Endodermal cell (in vitro differentiated cells): ENCODE data around the gene TIMM44. TPM values are rescaled to one million over a fixed set of nuclear protein-coding genes. Genes with fewer than 3 reads are reported as not detected.

Experiments used
- DNase-seq: peaks from one replicate; pipeline ENCODE4 v3.0.0-alpha.2; 2017
- H3K27ac ChIP-seq: 2 replicates; pipeline ENCODE4 v1.5.1; 2013; ENCODE audit warnings: mild to moderate bottlenecking, low read depth, low read length, moderate library complexity
- H3K27me3 ChIP-seq: 2 replicates; pipeline ENCODE4 v1.6.1; 2013; ENCODE audit warnings: mild to moderate bottlenecking, low read length, moderate library complexity; ENCODE audit not compliant: insufficient read depth, control insufficient read depth, poor library complexity, severe bottlenecking
- H3K36me3 ChIP-seq: 2 replicates; pipeline ENCODE4 v1.7.0; 2013; ENCODE audit warnings: mild to moderate bottlenecking, low read length, moderate library complexity; ENCODE audit not compliant: control insufficient read depth, insufficient read depth
- H3K4me1 ChIP-seq: one replicate; pipeline ENCODE4 v1.7.0; 2013; ENCODE audit warnings: low read length; ENCODE audit not compliant: control insufficient read depth, insufficient read depth
- H3K4me3 ChIP-seq: 2 replicates; pipeline ENCODE4 v1.5.1; 2013; ENCODE audit warnings: mild to moderate bottlenecking, low read length, moderate library complexity
- H3K9ac ChIP-seq: 2 replicates; pipeline ENCODE4 v1.6.1; 2013; ENCODE audit warnings: mild to moderate bottlenecking, low read length, moderate library complexity; ENCODE audit not compliant: poor library complexity, severe bottlenecking; ENCODE audit errors: extremely low read depth
- H3K9me3 ChIP-seq: 2 replicates; pipeline ENCODE4 v1.6.1; 2013; ENCODE audit warnings: mild to moderate bottlenecking, low read length, moderate library complexity; ENCODE audit not compliant: control insufficient read depth
- H3K27ac Mint-ChIP-seq: 2 replicates; pipeline ENCODE4 v1.8.0; 2020; ENCODE audit warnings: mixed read lengths
- H3K27me3 Mint-ChIP-seq: 2 replicates; pipeline ENCODE4 v1.8.0; 2021; ENCODE audit warnings: mild to moderate bottlenecking, mixed read lengths; ENCODE audit not compliant: insufficient read depth
- H3K36me3 Mint-ChIP-seq: 2 replicates; pipeline ENCODE4 v1.8.0; 2020; ENCODE audit warnings: low read depth, mixed read lengths
- H3K4me1 Mint-ChIP-seq: 2 replicates; pipeline ENCODE4 v1.8.0; 2020; ENCODE audit warnings: mixed read lengths
- H3K4me3 Mint-ChIP-seq: 2 replicates; pipeline ENCODE4 v1.8.0; 2020; ENCODE audit warnings: mild to moderate bottlenecking, moderate library complexity, mixed read lengths
- H3K9me3 Mint-ChIP-seq: 2 replicates; pipeline ENCODE4 v1.8.0; 2020; ENCODE audit warnings: mild to moderate bottlenecking, mixed read lengths
- CTCF ChIP-seq: fragments of 200-600 bp; sonication (generic); conservative IDR thresholded peaks from 2 replicates; pipeline ENCODE4 v1.5.0; 2021; ENCODE audit warnings: antibody characterized with exemption, mild to moderate bottlenecking
- WGBS, 2 experiments: methylation state at CpG; one replicate each; pipeline versions ENCODE4 v1.1.5 to v1.1.7; 2013; ENCODE audit warnings: missing lambda C conversion rate in 2 of 2, mixed read lengths in 1 of 2; ENCODE audit not compliant: insufficient coverage in 1 of 2, insufficient read length in 1 of 2; 5-methylcytosine and 5-hydroxymethylcytosine counted together
- total RNA-seq, 2 donors: library from RNA; stranded (reverse); fragmentation: NEBNext Ultra II Directional in 1 of 2; extraction: Animal tissue kit (Norgen Biotek cat#: 25700) in 1 of 2; gene quantifications; 2 replicates in 1 of 2; 3 replicates in 1 of 2; pipeline ENCODE4 v1.2.1, GENCODE V29; 2021

Gene TIMM44
- total RNA-seq, 2 donors from 2014 or later, result 78.1 to 80.0 TPM

DNA sequence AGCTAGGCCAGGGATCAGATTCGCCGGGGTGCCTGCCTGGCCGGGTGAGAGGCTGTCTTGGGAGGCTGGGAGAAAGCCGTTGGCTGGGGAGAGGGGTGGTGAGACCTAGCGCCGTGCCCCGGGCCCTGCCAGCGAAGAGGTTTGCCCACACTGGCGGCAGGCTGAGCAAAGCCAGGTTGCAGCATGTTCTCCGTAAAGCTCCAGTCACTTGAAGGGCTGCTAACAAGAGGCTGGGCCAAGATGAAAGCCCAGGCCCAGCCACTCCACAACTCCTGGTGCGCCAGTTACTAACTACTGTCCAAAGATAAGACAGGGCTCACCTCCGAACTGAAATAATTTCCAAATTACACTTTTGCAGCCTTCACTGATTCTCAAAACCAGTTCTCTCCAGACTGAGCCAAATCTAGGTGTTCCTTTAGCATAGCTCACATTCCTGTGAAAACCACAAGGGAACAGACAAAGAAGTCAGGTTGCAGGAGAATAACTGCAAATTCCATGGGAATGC is 45.7 kb upstream of the TIMM44 start:
- Mint-ChIP-seq H3K27me3 (no peaks in the 10 kb centered on the region), H3K4me3 (no peak overlapping the region), H3K27ac (peak overlapping the region; percentile 87), H3K9me3 (no peaks in the 10 kb centered on the region), H3K4me1 (peaks cover 22% of the 10 kb centered on the region), H3K36me3 (peaks cover 63% of the 10 kb centered on the region)
- H3K9me3 ChIP-seq, result no peaks in the 10 kb centered on the region
- WGBS, 2 experiments, result 91% methylated on average over 8 to 12 of the region's 12 CpGs
- H3K4me3 ChIP-seq, result no peak overlapping the region
- H3K9ac ChIP-seq, result peak overlapping the region; percentile 38
- no peak for TF ChIP-seq CTCF
- DNase-seq, result peak; percentile 55
- H3K36me3 ChIP-seq, result peaks cover 84% of the 10 kb centered on the region
- peaks cover 12% of the 10 kb centered on the region for H3K4me1 ChIP-seq
- H3K27me3 ChIP-seq, result no peaks in the 10 kb centered on the region
- H3K27ac ChIP-seq, result no peak overlapping the region

GRCh38 chr19:7988307-7988706 is 44.8 kb upstream of the TIMM44 start:
- no peak for DNase-seq
- Histone ChIP-seq H3K4me3 (no peak overlapping the region), H3K27ac (no peak overlapping the region), H3K27me3 (no peaks in the 10 kb centered on the region), H3K36me3 (peaks cover 87% of the 10 kb centered on the region), H3K9me3 (no peaks in the 10 kb centered on the region), H3K9ac (no peak overlapping the region), H3K4me1 (peaks cover 12% of the 10 kb centered on the region)
- Mint-ChIP-seq H3K4me1 (peaks cover 14% of the 10 kb centered on the region), H3K4me3 (no peak overlapping the region), H3K36me3 (peaks cover 71% of the 10 kb centered on the region), H3K27ac (peak overlapping the region; percentile 87), H3K27me3 (no peaks in the 10 kb centered on the region), H3K9me3 (no peaks in the 10 kb centered on the region)
- TF ChIP-seq CTCF, result no peak
- WGBS, 2 experiments, result 87 to 95% methylated on average over 5 of the region's 5 CpGs

- no peak overlapping the region for H3K4me3 ChIP-seq
- peak overlapping the region; percentile 87 for H3K27ac Mint-ChIP-seq
- H3K9me3 Mint-ChIP-seq, result no peaks in the 10 kb centered on the region
- DNase-seq, result no peak
- H3K36me3 Mint-ChIP-seq, result peaks cover 78% of the 10 kb centered on the region
- no peak for TF ChIP-seq CTCF
- H3K27ac ChIP-seq, result no peak overlapping the region
- H3K4me3 Mint-ChIP-seq, result no peak overlapping the region
- 95 to 97% methylated on average over 9 to 16 of the region's 17 CpGs for WGBS, 2 experiments
- H3K4me1 ChIP-seq, result peaks cover 12% of the 10 kb centered on the region
- H3K27me3 ChIP-seq, result no peaks in the 10 kb centered on the region
- H3K27me3 Mint-ChIP-seq, result no peaks in the 10 kb centered on the region
- no peak overlapping the region for H3K9ac ChIP-seq
- H3K4me1 Mint-ChIP-seq, result peaks cover 14% of the 10 kb centered on the region
- H3K9me3 ChIP-seq, result no peaks in the 10 kb centered on the region
- peaks cover 89% of the 10 kb centered on the region for H3K36me3 ChIP-seq
Measured at GRCh38 chr19:7987114-7987768, 43.8 kb upstream of the TIMM44 start.
